GM21447 (cell line): ENCODE data around the gene SRSF6.
A peak's percentile ranks its signal among the peaks of the same experiment; 100 is the strongest.
"Not testable (repeated sequence)": the region's sequence is repeated elsewhere in the genome, so short reads cannot be mapped to it uniquely, and the experiment has no call there.

Experiments used
- ATAC-seq: cut with Tn5 transposase; IDR thresholded peaks from one replicate; pipeline ENCODE4 v1.9.1; 2021; ENCODE audit not compliant: unreplicated experiment

SRSF6 gene

DNA sequence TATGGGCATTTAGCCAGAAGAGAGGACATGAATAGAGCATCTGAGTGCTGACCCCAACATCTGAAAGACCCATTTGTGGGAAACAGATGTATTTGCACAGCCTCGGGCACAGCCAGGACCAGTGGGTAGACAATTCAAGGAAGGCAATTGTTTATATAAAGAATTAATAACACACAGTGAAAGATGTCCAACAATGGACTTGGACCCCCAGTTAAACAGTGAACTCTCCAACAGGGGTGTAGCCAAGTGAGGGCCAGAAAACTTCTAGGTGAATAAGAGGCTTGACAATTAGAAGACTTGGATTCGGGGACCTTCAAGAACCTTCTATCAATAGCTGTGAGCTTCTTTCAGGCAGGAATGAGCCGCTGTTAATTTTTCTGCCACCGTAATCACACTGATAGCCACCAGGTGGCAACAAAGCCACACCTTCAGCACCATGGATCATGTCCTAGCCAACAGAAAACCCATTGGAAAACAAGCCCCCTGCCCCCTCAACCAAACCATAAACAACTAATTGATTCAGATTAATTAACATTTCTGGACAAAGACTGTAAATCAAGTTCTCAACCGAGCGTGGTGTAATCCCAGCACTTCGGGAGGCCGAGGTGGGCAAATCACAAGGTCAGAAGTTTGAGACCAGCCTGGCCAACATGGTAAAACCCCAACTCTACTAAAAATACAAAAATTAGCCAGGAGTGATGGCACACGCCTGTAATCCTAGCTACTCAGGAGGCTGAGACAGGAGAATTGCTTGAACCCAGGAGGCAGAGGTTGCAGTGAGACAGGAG is 8.8 kb upstream of the SRSF6 start:
- no peak for ATAC-seq

DNA sequence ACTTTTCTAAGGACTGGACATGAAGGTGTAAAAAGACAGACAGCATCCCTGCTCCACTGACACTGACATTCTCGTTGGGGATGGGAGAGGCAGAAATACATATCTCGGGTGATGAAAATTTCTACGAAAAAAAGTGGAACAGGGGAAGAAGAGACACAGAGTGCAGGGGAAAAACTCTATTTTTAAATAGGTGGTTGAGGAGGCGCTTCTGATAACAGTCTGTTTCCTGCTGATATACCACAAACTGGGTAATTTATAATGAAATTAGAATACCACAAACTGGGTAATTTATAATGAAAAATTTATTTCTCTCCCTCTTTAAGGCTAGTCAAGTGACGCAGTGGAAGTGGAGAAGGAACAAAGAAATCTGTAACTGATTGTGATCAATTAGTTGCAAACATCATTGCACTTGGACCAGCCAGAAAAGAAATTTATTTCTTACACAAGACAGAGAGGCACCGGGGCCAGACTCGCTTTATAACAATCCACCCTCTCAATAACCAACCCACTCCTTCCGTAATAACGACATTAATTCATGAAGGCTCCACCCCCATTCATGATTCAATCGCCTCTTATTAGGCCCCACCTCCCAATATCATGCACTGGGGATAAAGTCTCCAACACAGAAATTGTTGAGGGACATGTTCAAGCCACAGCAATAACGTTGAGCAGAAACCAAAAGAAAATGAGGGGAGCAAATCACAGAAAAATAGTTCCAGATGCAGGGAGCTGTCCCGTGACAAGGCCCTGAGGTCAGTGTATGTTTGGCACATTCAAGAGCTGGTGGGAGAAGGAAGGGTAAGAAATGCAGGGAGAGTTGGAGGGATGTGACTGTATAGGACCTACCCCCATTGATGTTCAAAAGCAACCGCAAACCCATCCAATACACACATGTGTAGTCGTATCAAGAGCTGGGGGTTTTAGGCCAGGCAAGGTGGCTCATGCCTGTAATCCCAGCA is 6.6 kb upstream of the SRSF6 start:
- no peak for ATAC-seq

DNA sequence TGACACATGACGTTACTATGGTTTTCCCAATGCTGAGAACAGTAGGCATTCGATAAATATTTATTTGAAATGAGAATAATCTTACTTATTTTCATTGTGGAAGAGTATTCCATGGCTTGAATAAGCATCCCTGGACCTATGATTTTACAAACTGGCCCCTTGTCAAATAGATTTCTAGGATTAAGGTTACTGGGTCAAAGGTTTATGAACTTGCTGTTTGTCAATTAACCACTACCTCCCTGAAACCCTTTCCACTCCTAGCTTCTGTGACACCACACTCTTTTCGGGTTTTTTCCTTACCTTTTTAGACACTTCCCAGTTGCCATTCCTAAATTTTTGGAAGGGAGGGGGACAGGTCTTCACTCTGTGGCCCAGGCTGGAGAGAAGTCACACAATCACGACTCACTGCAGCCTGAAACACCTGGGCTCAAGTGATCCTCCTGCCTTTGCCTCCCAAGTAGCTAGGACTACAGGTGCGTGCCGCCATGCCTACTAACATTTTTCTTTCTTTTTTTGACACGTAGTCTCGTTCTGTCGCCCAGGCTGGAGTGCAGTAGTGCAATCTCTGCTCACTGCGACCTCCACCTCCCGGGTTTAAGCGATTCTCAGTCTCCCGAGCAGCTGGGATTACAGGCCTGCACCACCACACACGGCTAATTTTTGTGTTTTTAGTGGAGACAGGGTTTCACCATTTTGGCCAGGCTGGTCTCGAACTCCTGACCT is 5.1 kb upstream of the SRSF6 start:
- no peak for ATAC-seq

DNA sequence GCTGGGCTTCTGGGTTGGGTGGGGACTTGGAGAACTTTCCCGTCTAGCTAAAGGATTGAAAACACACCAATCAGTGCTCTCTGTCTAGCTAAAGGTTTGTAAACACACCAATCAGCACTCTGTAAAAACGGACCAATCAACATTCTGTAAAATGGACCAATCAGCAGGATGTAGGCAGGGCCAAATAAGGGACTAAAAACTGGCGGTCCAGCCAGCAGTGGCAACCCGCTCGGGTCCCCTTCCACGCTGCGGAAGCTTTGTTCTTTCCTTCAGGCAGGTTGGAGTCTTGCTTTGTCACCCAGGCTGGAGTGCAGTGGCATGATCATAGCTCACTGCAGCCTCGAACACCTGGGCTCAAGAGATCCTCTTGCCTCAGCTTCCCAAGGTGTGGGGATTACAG is 1.4 kb upstream of the SRSF6 start:
- not testable (repeated sequence) for ATAC-seq

DNA sequence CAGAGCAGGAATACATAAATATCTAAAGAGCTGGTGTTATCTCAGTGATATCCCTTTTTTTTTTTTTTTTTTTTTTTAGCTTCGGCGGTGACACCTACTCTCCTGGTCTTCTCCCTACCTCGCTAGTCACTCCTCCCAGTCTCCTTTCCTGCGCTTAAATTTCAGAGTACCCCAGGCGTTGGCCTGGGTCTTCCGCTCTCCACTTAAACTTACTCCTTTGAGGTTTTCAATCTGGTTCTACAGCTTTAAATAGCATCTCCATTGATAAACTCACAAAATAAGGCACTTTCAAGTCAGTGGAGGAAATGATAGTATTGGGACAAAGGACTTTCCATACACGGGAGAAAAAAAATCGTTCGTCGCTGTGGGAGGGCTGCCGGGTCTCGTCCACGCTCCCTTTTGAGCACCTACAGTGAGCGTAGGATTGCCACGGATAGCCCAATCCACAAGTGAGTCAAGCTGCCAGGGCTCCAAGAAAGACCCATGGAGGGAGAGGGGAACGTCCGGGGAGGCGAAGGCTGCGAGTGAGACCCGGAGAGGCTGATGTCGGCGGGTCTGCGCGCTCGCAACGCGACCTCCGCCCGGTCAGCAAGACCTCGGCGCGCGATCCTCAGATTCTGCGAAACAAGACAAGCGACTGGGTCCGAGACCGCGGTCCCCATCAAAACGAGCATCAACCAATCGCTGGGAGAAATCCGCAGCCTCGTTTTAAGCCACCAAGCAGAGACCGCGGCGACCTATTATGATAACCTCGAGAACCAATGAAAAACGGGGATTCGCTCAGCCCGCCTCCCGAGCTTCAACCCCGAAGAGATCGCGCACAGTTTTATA is 672 bp upstream of the SRSF6 start:
- ATAC-seq: peak; percentile 86

DNA sequence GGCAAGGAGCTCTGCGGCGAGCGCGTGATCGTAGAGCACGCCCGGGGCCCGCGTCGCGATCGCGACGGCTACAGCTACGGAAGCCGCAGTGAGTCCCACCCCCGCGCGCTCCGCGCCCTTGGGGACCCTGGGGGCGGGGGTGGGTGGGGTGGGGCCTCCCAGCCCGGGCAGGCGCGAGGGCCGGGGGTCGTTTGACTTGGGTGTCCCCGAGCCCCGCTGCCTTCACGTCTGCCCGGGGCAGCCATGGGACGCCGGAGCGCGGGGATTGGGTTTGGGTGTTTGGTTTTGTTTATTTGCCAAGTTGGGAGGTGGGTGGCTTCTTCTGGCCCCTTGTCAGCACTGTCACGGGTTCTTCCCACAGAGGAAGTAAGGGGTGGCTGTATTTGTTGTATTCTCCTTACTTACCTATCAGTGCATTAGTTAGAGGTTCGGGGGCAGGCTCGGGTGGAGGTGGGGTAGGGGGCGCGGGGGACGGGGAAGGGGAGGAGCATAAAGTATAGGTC is 777 bp downstream of the SRSF6 start:
- ATAC-seq: peak; percentile 10

DNA sequence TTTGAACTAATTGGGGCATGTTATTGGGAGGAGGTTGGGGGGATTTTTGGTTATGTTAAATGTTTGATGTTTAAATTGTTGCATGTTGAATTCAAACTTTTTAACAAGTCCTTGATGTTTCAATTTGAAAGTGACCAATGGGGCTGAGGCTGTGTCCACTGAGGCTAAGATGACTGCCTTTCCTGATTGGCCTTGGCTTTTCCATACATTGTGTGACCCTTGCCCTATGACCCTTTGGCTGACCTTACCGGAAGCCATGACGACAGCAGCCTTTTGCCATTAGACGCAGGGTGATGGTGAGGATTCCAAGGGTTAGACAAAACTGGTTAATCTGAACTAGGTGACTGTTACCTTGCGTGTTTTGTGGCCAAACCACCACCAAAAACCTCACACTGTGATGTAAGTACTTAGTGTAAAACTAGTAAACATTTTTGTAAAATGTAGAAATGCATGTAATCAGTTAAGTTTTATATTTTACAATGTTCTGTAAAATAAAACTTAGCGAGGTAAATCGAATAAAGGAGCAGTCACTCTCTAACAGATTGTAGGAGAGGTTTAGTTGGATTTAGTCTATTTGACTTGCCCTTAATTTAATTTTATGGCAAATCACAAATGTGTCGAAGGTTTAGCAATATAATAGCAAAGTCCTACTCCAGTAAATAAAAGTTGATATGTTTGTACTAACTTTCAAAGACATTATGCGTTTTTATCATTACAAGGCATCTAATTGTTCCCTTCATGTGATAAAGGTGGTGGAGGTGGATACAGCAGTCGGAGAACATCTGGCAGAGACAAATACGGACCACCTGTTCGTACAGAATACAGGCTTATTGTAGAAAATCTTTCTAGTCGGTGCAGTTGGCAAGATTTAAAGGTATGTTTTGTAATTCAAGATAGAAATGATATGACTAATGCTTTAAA is 1.6 kb downstream of the SRSF6 start:
- no peak for ATAC-seq

DNA sequence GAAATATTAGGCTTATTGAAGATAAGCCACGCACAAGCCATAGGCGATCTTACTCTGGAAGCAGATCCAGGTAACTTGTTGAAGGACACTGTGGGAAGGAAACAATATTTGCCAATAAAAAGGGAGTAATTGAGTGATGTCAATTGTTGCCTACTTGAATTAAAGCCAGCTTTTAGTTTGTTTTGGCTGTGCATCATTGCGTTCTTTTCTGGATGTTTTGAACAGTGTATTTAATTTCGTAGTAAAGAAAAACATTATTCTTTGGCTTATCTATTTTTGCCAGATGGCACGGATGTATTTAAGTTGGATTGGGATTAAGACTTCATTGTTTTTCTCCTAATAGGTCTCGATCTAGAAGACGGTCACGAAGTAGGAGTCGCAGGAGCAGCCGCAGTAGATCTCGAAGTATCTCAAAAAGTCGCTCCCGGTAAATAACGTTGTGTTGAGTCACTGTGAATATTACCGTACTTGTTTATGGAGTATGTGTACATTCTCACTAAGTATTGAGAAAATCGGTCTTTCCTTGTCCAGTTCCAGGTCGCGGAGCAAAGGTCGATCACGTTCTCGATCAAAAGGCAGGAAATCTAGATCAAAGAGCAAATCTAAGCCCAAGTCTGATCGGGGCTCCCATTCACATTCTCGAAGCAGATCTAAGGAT is 2.6 kb downstream of the SRSF6 start:
- ATAC-seq: no peak

DNA sequence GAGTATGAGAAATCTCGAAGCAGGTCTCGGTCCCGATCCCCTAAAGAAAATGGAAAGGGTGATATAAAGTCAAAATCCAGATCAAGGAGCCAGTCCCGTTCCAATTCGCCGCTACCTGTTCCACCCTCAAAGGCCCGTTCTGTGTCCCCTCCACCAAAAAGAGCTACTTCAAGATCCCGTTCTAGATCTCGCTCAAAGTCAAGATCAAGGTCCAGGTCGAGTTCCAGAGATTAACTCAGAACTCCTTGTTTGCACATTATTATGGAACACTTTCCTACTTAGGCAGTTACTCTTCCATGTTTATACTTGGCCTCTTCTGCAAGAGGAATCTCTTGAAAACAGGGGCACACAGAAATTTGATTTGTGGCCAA is 3.1 kb downstream of the SRSF6 start:
- no peak for ATAC-seq

DNA sequence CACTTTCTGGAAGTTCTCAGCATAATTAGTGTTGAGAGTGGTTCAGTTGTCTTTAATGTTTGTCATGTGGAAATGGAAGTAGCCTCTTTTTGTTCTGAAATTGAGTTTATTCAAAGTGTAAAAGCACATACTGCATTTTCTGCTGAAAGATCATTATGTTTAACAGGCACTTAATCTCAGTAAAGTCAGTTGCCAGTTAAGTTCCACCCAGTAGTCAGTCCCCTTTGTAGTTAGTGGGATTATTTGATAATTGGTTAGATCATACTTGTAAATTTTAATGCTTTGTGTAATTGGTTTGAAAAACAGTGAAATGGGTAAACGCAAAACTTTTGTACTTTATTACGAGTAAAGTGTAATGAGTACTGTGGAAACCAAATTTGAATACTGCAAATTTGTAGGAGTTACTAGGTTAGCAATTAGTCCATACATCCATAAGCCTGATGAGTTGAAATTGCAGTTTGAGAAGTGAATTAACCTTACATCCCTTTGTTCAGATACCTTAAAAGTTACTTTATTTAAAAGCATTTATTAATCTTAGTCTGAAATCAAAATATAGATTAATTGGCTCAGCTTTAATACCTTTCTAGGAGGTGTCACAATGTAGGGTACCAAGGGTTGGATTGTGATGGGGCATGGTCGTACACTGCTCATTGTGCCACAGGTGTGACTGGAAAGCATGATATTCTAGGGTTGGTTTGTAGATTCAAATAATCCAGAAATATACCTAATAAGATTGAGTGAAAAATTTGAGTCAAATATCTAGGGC is 4.4 kb downstream of the SRSF6 start:
- ATAC-seq: no peak

DNA sequence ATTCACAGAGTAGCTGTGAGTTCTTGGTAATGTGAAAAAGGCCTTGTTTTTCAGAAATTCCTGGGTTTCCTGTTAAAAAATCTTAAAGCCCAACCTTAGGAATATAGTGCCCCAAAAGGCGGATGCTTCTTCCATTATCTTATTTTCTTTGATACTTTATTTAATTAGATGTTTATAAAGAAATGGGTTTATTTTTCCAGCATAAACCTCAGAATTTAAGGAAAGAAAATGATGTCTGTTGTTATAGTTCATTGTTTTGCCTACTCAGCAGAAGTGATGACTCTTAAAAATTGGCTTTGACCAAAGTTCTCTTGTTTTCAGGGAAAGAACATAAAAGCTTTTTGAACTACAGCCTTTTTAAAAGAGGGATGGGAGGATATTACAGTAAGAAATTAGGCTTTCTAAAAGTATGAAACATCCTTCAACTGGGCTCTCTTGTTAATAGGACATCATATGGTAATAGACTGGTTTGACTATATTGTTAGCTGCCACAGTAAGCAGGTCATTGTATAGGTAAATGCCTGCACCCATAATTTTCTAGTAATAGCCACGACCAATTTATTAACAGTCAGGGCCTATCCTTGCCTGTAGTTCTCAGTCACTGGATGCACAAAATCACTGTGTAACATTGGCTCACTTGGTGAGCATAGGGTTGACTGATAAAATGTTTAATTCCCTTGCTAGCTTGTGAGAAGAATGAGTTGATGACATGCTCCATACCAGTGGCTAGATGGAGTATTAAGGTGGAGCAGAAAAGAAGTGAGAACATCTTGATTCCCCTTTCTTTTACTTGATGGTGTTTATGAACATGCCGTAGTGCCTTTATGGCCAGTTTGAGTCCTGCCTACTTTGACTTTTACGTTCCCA is 5.2 kb downstream of the SRSF6 start:
- ATAC-seq: no peak

DNA sequence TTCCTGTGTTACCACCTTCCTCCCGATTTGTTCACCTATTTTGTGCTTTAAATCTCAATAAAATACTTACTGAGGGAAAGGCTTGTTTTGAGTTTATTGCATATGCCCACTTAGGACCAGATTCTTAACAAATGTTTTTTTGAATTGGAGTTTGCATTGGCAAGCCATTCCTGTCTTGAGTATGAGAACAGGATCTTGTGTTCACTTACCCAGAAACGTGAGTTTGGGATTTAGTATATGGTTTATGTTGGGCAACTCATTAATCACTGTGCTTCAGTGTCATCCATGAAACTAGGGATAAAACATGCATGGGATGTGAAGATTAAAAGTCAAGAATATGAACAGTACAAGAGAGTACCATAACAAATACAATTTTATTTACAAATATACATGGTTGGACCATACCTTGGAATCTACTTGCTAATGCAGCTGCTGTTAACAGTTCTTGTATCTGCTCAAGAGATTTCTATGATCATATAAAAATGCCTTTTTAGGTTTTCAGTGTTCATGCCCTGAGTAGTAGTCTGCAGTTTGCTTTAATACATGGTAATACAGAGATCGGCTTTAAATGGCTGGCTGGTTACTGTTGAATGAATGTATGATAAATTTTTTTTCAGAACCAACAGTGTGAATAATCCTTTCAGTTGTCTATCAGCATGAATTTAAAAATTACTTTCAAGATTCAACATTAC is 6.0 kb downstream of the SRSF6 start:
- ATAC-seq: no peak

DNA sequence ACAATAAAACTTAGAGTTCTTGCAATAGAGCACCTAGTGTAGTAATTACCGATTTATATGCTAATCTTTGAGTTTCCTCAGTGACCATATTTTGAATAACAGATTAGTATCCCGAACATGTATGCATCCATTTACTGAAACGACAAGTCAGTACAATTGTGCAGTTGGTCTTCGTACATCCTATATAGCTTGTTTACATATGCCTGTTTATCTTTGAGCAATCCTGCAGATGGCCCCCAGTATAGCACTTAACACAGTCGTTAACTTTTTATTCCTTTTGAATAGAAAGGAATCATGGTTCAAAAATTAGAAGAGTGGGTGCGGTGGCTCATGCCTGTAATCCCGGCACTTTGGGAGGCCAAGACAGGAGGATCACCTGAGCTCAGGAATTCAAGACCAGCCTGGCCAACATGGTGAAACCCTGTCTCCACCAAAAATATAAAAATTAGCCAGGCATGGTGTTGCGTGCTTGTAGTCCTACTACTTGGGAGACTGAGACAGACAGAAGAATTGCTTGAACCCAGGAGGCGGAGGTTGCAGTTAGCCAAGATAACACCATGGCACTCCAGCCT is 6.6 kb downstream of the SRSF6 start:
- ATAC-seq: no peak

DNA sequence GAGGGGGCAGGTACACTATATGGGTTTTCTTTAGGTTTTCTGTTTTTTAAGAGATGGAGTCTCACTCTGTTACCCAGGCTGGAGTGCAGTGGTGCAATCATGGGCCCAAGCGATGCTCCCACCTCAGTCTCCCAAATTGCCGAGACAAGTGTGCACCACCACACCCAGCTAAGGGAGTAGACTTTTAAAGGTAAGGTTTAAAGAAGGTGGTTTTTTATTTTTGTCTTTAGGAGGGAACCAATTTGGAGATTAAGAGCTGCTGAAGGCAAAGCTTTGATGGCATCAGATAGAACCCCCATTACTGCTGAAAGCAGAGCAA is 7.9 kb downstream of the SRSF6 start:
- ATAC-seq: no peak

DNA sequence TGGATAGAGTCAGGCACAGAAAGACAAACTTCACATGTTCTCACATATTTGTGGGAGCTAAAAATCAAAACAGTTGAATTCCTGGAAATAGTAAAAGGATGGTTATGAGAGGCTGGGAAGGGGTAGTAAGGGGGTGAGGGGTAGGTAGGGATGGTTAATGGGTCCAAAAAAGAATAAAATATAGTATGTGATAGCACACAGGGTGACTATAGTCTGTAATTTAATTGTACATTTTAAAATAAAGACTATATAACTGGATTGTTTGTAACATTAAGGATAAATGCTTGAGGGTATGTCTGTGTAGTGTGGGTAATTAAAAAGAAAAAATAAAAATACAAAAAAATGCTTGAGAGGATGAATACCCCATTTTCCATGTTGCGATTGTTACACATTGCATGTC is 9.9 kb downstream of the SRSF6 start:
- no peak for ATAC-seq

DNA sequence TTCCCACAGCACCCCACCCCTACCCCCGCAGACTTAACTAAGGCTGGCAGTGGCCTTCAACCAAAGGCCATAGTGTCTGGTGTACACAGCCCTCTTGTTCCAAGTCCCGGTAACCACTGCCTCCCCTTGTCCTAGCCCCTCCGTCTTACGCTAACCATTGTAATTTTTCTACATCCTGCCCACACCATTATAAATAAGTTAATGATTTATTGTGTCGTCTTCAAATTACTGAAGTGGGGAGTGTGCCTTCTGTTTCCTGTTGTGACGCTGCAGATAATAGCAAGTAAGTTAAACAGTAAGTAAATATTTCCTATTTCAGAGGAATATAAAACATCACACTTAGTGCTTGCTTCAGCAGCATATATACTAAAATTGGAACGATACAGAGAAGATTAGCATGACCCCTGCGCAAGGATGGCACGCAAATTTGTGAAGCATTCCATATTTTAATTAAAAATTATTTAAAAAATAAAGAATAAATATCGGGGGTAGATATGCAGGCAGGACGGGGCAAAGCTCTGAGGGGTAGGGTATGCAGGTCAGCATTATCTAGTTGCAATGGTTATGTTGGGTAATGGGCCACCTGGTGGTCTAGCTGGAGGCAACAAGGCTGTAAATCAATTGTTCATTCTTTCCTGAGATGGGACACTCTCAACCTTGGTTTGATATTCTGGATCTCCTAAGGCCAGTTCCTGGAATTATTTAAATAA is 15.1 kb downstream of the SRSF6 start:
- ATAC-seq: no peak
